Parathyroid adenoma (tissue), 2 donors: Measurements from ENCODE around the gene SRGAP1.

Experiments
- H2AFZ ChIP-seq: fragments of 300-600 bp; sonication (generic); one replicate; pipeline ENCODE4 v1.7.0; 2017; ENCODE audit warnings: antibody characterized with exemption, mild to moderate bottlenecking
- H3K27ac ChIP-seq: fragments of 300-600 bp; sonication (generic); one replicate; pipeline ENCODE4 v1.7.0; 2017
- H3K27me3 ChIP-seq: fragments of 300-600 bp; sonication (generic); one replicate; pipeline ENCODE4 v1.7.0; 2017; ENCODE audit warnings: low read length; ENCODE audit not compliant: control insufficient read depth, insufficient read depth
- H3K36me3 ChIP-seq: fragments of 300-600 bp; sonication (generic); one replicate; pipeline ENCODE4 v1.7.0; 2017; ENCODE audit warnings: low read length; ENCODE audit not compliant: control insufficient read depth, insufficient read depth
- H3K4me1 ChIP-seq: fragments of 300-600 bp; sonication (generic); one replicate; pipeline ENCODE4 v1.7.0; 2017; ENCODE audit warnings: control low read depth
- H3K4me2 ChIP-seq: fragments of 300-600 bp; sonication (generic); one replicate; pipeline ENCODE4 v1.7.0; 2017; ENCODE audit warnings: low read length
- H3K4me3 ChIP-seq: fragments of 300-600 bp; sonication (generic); one replicate; pipeline ENCODE4 v1.7.0; 2017; ENCODE audit warnings: low read depth, low read length
- H3K79me2 ChIP-seq: fragments of 300-600 bp; sonication (generic); one replicate; pipeline ENCODE4 v1.7.0; 2017; ENCODE audit warnings: control low read depth
- H3K9ac ChIP-seq: fragments of 300-600 bp; sonication (generic); one replicate; pipeline ENCODE4 v1.7.0; 2017; ENCODE audit warnings: mild to moderate bottlenecking
- H3K9me3 ChIP-seq: fragments of 300-600 bp; sonication (generic); one replicate; pipeline ENCODE4 v1.7.0; 2017; ENCODE audit warnings: low read length; ENCODE audit not compliant: control insufficient read depth
- TF ChIP-seq, protein P1 (sequence below): fragments of 300-600 bp; sonication (generic); IDR thresholded peaks from one replicate; pipeline ENCODE4 v1.7.0; 2017; ENCODE audit warnings: antibody characterized with exemption, mild to moderate bottlenecking
- donor health status: primary hyperparathyroidism.

The SRGAP1 gene

GRCh38 chr12:64181430-64182291 is 337.2 kb downstream of the SRGAP1 start:
- Histone ChIP-seq H3K27me3 (no peaks in the 10 kb centered on the region), H2AFZ (peak overlapping the region; percentile 49), H3K4me2 (peak overlapping the region; percentile 32), H3K36me3 (no peaks in the 10 kb centered on the region), H3K79me2 (no peaks in the 10 kb centered on the region), H3K4me3 (no peak overlapping the region), H3K9me3 (no peaks in the 10 kb centered on the region), H3K4me1 (peaks cover 12% of the 10 kb centered on the region), H3K9ac (no peak overlapping the region), H3K27ac (peak overlapping the region; percentile 25)
- TF ChIP-seq, protein P1, sequence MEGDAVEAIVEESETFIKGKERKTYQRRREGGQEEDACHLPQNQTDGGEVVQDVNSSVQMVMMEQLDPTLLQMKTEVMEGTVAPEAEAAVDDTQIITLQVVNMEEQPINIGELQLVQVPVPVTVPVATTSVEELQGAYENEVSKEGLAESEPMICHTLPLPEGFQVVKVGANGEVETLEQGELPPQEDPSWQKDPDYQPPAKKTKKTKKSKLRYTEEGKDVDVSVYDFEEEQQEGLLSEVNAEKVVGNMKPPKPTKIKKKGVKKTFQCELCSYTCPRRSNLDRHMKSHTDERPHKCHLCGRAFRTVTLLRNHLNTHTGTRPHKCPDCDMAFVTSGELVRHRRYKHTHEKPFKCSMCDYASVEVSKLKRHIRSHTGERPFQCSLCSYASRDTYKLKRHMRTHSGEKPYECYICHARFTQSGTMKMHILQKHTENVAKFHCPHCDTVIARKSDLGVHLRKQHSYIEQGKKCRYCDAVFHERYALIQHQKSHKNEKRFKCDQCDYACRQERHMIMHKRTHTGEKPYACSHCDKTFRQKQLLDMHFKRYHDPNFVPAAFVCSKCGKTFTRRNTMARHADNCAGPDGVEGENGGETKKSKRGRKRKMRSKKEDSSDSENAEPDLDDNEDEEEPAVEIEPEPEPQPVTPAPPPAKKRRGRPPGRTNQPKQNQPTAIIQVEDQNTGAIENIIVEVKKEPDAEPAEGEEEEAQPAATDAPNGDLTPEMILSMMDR: peak; percentile 65

GRCh38 chr12:64184216-64184615 is 339.7 kb downstream of the SRGAP1 start:
- Histone ChIP-seq H3K9me3 (no peaks in the 10 kb centered on the region), H3K4me2 (no peak overlapping the region), H3K27ac (no peak overlapping the region), H3K4me3 (no peak overlapping the region), H3K9ac (no peak overlapping the region), H3K4me1 (peaks cover 8% of the 10 kb centered on the region), H3K36me3 (no peaks in the 10 kb centered on the region), H3K79me2 (no peaks in the 10 kb centered on the region), H2AFZ (no peak overlapping the region), H3K27me3 (no peaks in the 10 kb centered on the region)
- TF ChIP-seq, protein P1: no peak

DNA sequence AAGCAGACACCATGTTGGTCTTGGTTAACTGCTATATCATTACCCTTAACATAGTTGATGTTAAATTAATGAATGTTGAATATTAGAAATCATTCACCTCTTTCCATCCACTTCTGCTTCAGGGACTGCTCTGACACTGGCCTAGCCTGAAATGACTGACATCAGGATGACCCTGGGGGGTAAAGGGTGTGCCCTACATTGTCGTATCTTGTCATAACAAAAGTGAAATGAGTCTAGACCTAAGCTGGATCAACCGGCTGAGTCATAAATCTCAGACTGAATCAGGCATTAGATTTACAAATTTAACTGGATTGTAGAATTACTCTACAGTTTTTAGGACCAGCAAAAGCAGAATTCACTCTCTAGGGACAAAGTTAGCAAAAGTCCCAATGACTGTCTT is 342.3 kb downstream of the SRGAP1 start:
- Histone ChIP-seq H3K4me1 (no peaks in the 10 kb centered on the region), H3K79me2 (no peaks in the 10 kb centered on the region), H3K27me3 (no peaks in the 10 kb centered on the region), H2AFZ (no peak overlapping the region), H3K4me2 (no peak overlapping the region), H3K9me3 (no peaks in the 10 kb centered on the region), H3K27ac (no peak overlapping the region), H3K36me3 (no peaks in the 10 kb centered on the region), H3K4me3 (no peak overlapping the region), H3K9ac (no peak overlapping the region)
- TF ChIP-seq, protein P1: no peak

DNA sequence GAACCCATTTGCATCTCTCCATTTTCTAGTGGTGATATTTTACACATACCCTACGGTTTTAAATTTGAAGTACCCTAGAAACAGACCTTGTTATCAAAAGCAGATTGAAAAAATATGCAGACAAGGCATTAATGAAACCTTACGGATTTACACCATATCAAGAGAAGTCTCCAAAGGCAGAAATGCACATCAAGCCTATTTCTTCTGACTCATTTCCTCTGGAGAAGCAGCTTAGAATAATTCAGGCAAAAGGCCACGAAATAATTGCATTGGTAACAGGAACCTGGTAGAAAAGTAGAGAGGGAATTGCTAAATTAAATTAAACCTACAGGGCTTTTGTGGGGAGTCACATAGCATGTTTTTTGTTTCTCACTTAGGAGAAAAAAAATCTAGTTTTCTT is 342.9 kb downstream of the SRGAP1 start:
- H3K4me1 ChIP-seq: no peaks in the 10 kb centered on the region
- no peaks in the 10 kb centered on the region for H3K9me3 ChIP-seq
- H3K4me2 ChIP-seq: no peak overlapping the region
- no peaks in the 10 kb centered on the region for H3K36me3 ChIP-seq
- H3K4me3 ChIP-seq: no peak overlapping the region
- H2AFZ ChIP-seq: no peak overlapping the region
- TF ChIP-seq, protein P1: no peak
- no peak overlapping the region for H3K9ac ChIP-seq
- no peaks in the 10 kb centered on the region for H3K27me3 ChIP-seq
- no peaks in the 10 kb centered on the region for H3K79me2 ChIP-seq
- no peak overlapping the region for H3K27ac ChIP-seq

DNA sequence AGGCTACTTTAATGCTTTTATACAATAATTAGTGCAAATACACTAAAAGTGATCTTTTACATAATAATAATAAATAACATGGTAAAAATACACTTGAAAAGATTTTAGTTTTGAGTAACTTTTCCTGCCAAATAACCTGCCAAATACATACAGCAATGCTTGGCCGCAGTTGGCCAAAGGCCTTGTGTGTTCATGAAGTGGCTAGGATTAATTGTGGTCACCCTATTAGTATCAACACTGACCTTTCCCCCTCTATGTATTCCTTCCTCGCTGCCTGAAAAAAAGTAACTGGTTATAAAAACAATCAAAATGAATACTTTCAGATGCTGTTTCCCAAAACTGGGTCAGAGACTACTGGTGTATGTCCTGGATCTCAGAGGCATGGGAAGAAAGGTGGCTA is 343.3 kb downstream of the SRGAP1 start:
- Histone ChIP-seq H3K9me3 (no peaks in the 10 kb centered on the region), H3K36me3 (no peaks in the 10 kb centered on the region), H3K79me2 (no peaks in the 10 kb centered on the region), H3K4me3 (no peak overlapping the region), H3K4me2 (no peak overlapping the region), H3K27ac (no peak overlapping the region), H3K9ac (no peak overlapping the region), H3K4me1 (no peaks in the 10 kb centered on the region), H3K27me3 (no peaks in the 10 kb centered on the region), H2AFZ (no peak overlapping the region)
- TF ChIP-seq, protein P1: no peak
